Measurements from ENCODE around the gene LTC4S.
"Not testable (repeated sequence)": the region's sequence is repeated elsewhere in the genome, so short reads cannot be mapped to it uniquely, and the experiment has no call there.

LTC4S gene

GRCh38 chr5:179833709-179834070 lies 39.9 kb downstream of the LTC4S start:
- CTCF ChIA-PET = no interaction called here
- TF ChIP-seq CTBP1 (IDR thresholded peaks at IDR 0.05; ENCODE audit: borderline replicate concordance) (no peak), FOXA1 (IDR thresholded peaks at IDR 0.05) (no peak), SP1 (IDR thresholded peaks at IDR 0.05) (no peak), L3MBTL2 (conservative IDR thresholded peaks at IDR 0.05) (no peak), LEF1 (IDR thresholded peaks at IDR 0.05; ENCODE audit: borderline replicate concordance) (no peak), BHLHE40 (IDR thresholded peaks at IDR 0.05; ENCODE audit: borderline replicate concordance) (no peak), PKNOX1 (IDR thresholded peaks at IDR 0.05) (no peak), FOXK2 (IDR thresholded peaks at IDR 0.05) (no peak), ZNF384 (IDR thresholded peaks at IDR 0.05) (no peak), FOXM1 (IDR thresholded peaks at IDR 0.05; ENCODE audit: borderline replicate concordance) (no peak), ELF4 (IDR thresholded peaks at IDR 0.05) (no peak), HDGF (IDR thresholded peaks at IDR 0.05; ENCODE audit: borderline replicate concordance) (no peak), NFRKB (IDR thresholded peaks at IDR 0.05) (no peak), ARNT (IDR thresholded peaks at IDR 0.05) (no peak), TARDBP (IDR thresholded peaks at IDR 0.05) (no peak)

GRCh38 chr5:179834120-179834519 lies 40.3 kb downstream of the LTC4S start:
- no peak for DNase-seq (ENCODE audit: extremely low spot score)
- POLR2A ChIA-PET = no interaction called here
- no peak for TF ChIP-seq SP1 (IDR thresholded peaks at IDR 0.05)
- no peak for TF ChIP-seq FOXM1 (IDR thresholded peaks at IDR 0.05; ENCODE audit: borderline replicate concordance)
- no peak for TF ChIP-seq BHLHE40 (IDR thresholded peaks at IDR 0.05; ENCODE audit: borderline replicate concordance)
- no peak for TF ChIP-seq L3MBTL2 (conservative IDR thresholded peaks at IDR 0.05)
- TF ChIP-seq ELF4 (IDR thresholded peaks at IDR 0.05) = no peak
- no peak for TF ChIP-seq FOXK2 (IDR thresholded peaks at IDR 0.05)
- no peak for TF ChIP-seq FOXA1 (IDR thresholded peaks at IDR 0.05)
- TF ChIP-seq TARDBP (IDR thresholded peaks at IDR 0.05) = no peak
- no peak for TF ChIP-seq LEF1 (IDR thresholded peaks at IDR 0.05; ENCODE audit: borderline replicate concordance)
- TF ChIP-seq SUZ12 (IDR thresholded peaks at IDR 0.05) = no peak
- TF ChIP-seq NFRKB (IDR thresholded peaks at IDR 0.05) = no peak
- TF ChIP-seq ARNT (IDR thresholded peaks at IDR 0.05) = no peak
- no peak for TF ChIP-seq ZNF384 (IDR thresholded peaks at IDR 0.05)
- TF ChIP-seq PKNOX1 (IDR thresholded peaks at IDR 0.05) = no peak
- TF ChIP-seq CTBP1 (IDR thresholded peaks at IDR 0.05; ENCODE audit: borderline replicate concordance) = no peak
- TF ChIP-seq HDGF (IDR thresholded peaks at IDR 0.05; ENCODE audit: borderline replicate concordance) = no peak
- CTCF ChIA-PET = no interaction called here

More at GRCh38 chr5:179833709-179834070, 39.9 kb downstream of the LTC4S start:
- DNase-seq (ENCODE audit: extremely low spot score) = no peak
- POLR2A ChIA-PET = no interaction called here

GRCh38 chr5:179834871-179835270 lies 41.1 kb downstream of the LTC4S start:
- CTCF ChIA-PET; POLR2A ChIA-PET; DNase-seq (ENCODE audit: extremely low spot score): not testable (repeated sequence)

- no peak for TF ChIP-seq FOXK2 (IDR thresholded peaks at IDR 0.05)
- no peak for TF ChIP-seq ELF4 (IDR thresholded peaks at IDR 0.05)
- TF ChIP-seq CTBP1 (IDR thresholded peaks at IDR 0.05; ENCODE audit: borderline replicate concordance) = no peak
- no peak for DNase-seq (ENCODE audit: extremely low spot score)
- ChIA-PET CTCF (no interaction called here), POLR2A (interaction anchor here (0.9 kb wide), 1 partner anchor 74 kb away, joined by 3 read pairs; no protein-coding TSS in a partner anchor)
Observed at GRCh38 chr5:179836225-179837019, 42.6 kb downstream of the LTC4S start.

- TF ChIP-seq HDGF (IDR thresholded peaks at IDR 0.05; ENCODE audit: borderline replicate concordance) (no peak), PKNOX1 (IDR thresholded peaks at IDR 0.05) (peak; percentile 66; the same call in 1 of the 2 replicates)
- no peak for DNase-seq (ENCODE audit: extremely low spot score)
- ChIA-PET POLR2A (interaction anchor here (0.9 kb wide), 1 partner anchor 75 kb away, joined by 3 read pairs; no protein-coding TSS in a partner anchor), CTCF (no interaction called here)
Observed at GRCh38 chr5:179837076-179838011, 43.6 kb downstream of the LTC4S start.

All from HEK293T (cell line).